HEK293 (cell line): Measurements from ENCODE around the gene TUG1.

ENCODE experiments used
- CTCF ChIA-PET: fragments of 350-600 bp; formaldehyde crosslinking; extraction: SDS; loops from one replicate; lab custom pipeline; 2021; ENCODE audit warnings: antibody characterized with exemption; lab: Yijun Ruan, JAX
- POLR2A ChIA-PET: fragments of 300-600 bp; formaldehyde crosslinking; extraction: SDS; loops from one replicate; lab custom pipeline; 2020; ENCODE audit warnings: antibody characterized with exemption, inconsistent platforms; lab: Yijun Ruan, JAX
- H3K27ac ChIP-seq: fragments of 200-500 bp; sonication (Bioruptor generic); 2 replicates; pipeline ENCODE4 v1.5.1; 2014; ENCODE audit warnings: low read depth, low read length, control low read depth, inconsistent platforms; ENCODE audit errors: extremely low read depth
- H3K36me3 ChIP-seq, 2 experiments: fragments of 200-500 bp in 1 of 2; sonication (Bioruptor generic) in 1 of 2; 1 replicate in 1 of 2; 2 replicates in 1 of 2; pipeline ENCODE4 v1.5.1; 2014 to 2017; ENCODE audit warnings: inconsistent platforms in 2 of 2, low read length in 2 of 2; ENCODE audit not compliant: control insufficient read depth in 2 of 2, insufficient read depth in 1 of 2
- H3K4me1 ChIP-seq: fragments of 200-500 bp; sonication (Bioruptor generic); 2 replicates; pipeline ENCODE4 v1.5.1; 2014; ENCODE audit warnings: mild to moderate bottlenecking, low read length, inconsistent platforms; ENCODE audit not compliant: control insufficient read depth, insufficient read depth
- H3K4me3 ChIP-seq: 2 replicates; pipeline ENCODE4 v1.5.1; 2011; ENCODE audit warnings: low read depth, mild to moderate bottlenecking, control low read depth, low read length, moderate library complexity
- H3K9me3 ChIP-seq: fragments of 200-500 bp; sonication (Bioruptor generic); 2 replicates; pipeline ENCODE4 v1.5.1; 2014; ENCODE audit warnings: low read depth, low read length, inconsistent platforms; ENCODE audit not compliant: control insufficient read depth, insufficient read depth
- CTCF ChIP-seq: fragments of 450-650 bp; formaldehyde crosslinking; IDR thresholded peaks from 2 replicates; pipeline ENCODE4 v1.5.1; 2016; ENCODE audit warnings: missing biosample characterization, missing genetic modification characterization
- FEZF1 ChIP-seq: fragments of 450-650 bp; formaldehyde crosslinking; IDR thresholded peaks from 2 replicates; pipeline ENCODE4 v1.5.1; 2016; ENCODE audit warnings: missing biosample characterization, missing genetic modification characterization
- GLIS1 ChIP-seq: fragments of 450-650 bp; formaldehyde crosslinking; IDR thresholded peaks from 2 replicates; pipeline ENCODE4 v1.5.1; 2016; ENCODE audit warnings: missing biosample characterization, missing genetic modification characterization
- SCRT1 ChIP-seq: fragments of 450-650 bp; formaldehyde crosslinking; IDR thresholded peaks from 2 replicates; pipeline ENCODE4 v1.5.1; 2016; ENCODE audit warnings: missing biosample characterization, missing genetic modification characterization, borderline replicate concordance
- SCRT2 ChIP-seq: fragments of 450-650 bp; formaldehyde crosslinking; IDR thresholded peaks from 2 replicates; pipeline ENCODE4 v1.5.1; 2016; ENCODE audit warnings: missing biosample characterization, missing genetic modification characterization
- ZFHX2 ChIP-seq: fragments of 450-650 bp; formaldehyde crosslinking; conservative IDR thresholded peaks from 2 replicates; pipeline ENCODE4 v1.5.1; 2016; ENCODE audit warnings: missing biosample characterization, missing genetic modification characterization
- ZNF366 ChIP-seq: fragments of 450-650 bp; formaldehyde crosslinking; conservative IDR thresholded peaks from 2 replicates; pipeline ENCODE4 v1.5.1; 2016; ENCODE audit warnings: missing biosample characterization, missing genetic modification characterization
- ZNF433 ChIP-seq: fragments of 450-650 bp; formaldehyde crosslinking; IDR thresholded peaks from 2 replicates; pipeline ENCODE4 v1.5.1; 2016; ENCODE audit warnings: missing biosample characterization, missing genetic modification characterization, low read depth
- ZNF449 ChIP-seq: fragments of 450-650 bp; formaldehyde crosslinking; IDR thresholded peaks from 2 replicates; pipeline ENCODE4 v1.5.1; 2017; ENCODE audit warnings: missing biosample characterization, mild to moderate bottlenecking, missing genetic modification characterization, moderate library complexity
- ZNF473 ChIP-seq: fragments of 450-650 bp; formaldehyde crosslinking; IDR thresholded peaks from 2 replicates; pipeline ENCODE4 v1.5.1; 2017; ENCODE audit warnings: missing biosample characterization, missing genetic modification characterization
- ZNF48 ChIP-seq: fragments of 450-650 bp; formaldehyde crosslinking; IDR thresholded peaks from 2 replicates; pipeline ENCODE4 v1.5.1; 2016; ENCODE audit warnings: missing biosample characterization, missing genetic modification characterization
- ZNF513 ChIP-seq: fragments of 450-650 bp; IDR thresholded peaks from 2 replicates; pipeline ENCODE4 v1.5.1; 2018; ENCODE audit warnings: missing biosample characterization, missing genetic modification characterization
- ZNF600 ChIP-seq: fragments of 450-650 bp; formaldehyde crosslinking; IDR thresholded peaks from 2 replicates; pipeline ENCODE4 v1.5.1; 2016; ENCODE audit warnings: missing biosample characterization, missing genetic modification characterization
- ZNF645 ChIP-seq: fragments of 450-650 bp; formaldehyde crosslinking; IDR thresholded peaks from 2 replicates; pipeline ENCODE4; 2016; ENCODE audit warnings: missing biosample characterization, missing genetic modification characterization
- ZSCAN5A ChIP-seq: fragments of 450-650 bp; formaldehyde crosslinking; IDR thresholded peaks from 2 replicates; pipeline ENCODE4 v1.5.1; 2016; ENCODE audit warnings: missing biosample characterization, missing genetic modification characterization

The TUG1 gene

GRCh38 chr22:30920407-30920806 is 48.7 kb upstream of the TUG1 start (continued):
- TF ChIP-seq ZNF513 (tag by site-specific recombination), result no peak
- no peak for TF ChIP-seq ZSCAN5A
- TF ChIP-seq CTCF, result peak; percentile 63; the same call in 1 of the 2 replicates
- no peak for TF ChIP-seq ZNF366 (tag by site-specific recombination)
- TF ChIP-seq, all 188 proteins: peak for 4

- ChIA-PET POLR2A (interaction anchor here (0.6 kb wide), 1 partner anchor 45 kb away, joined by 3 read pairs; no protein-coding TSS in a partner anchor), CTCF (interaction anchor here (0.6 to 6.9 kb wide), 30 partner anchors 9 to 802 kb away, joined by 3 to 166 read pairs (median 4); no protein-coding TSS in a partner anchor)
- no peak overlapping the region for H3K4me3 ChIP-seq
Observed at GRCh38 chr22:30921108-30921507, 48.0 kb upstream of the TUG1 start.

GRCh38 chr22:30922151-30922611 is 46.9 kb upstream of the TUG1 start:
- H3K4me1 ChIP-seq, result no peaks in the 10 kb centered on the region
- no peak overlapping the region for H3K27ac ChIP-seq
- TF ChIP-seq ZNF645 (tag by site-specific recombination) (no peak), ZNF600 (0 out of 2 replicates have a peak, but pooled peaks have one; percentile 21)
- no peak overlapping the region for H3K4me3 ChIP-seq
- CTCF ChIA-PET, result interaction anchor here (0.8 to 6.9 kb wide), 7 partner anchors 8 to 288 kb away, joined by 3 to 166 read pairs (median 26); no protein-coding TSS in a partner anchor
- H3K9me3 ChIP-seq, result no peaks in the 10 kb centered on the region
- POLR2A ChIA-PET, result no interaction called here
- peaks cover 11 to 28% of the 10 kb centered on the region in 2 experiments; a peak in 2 of 3 replicates for H3K36me3 ChIP-seq

More at GRCh38 chr22:30921108-30921507, 48.0 kb upstream of the TUG1 start:
- no peaks in the 10 kb centered on the region for H3K4me1 ChIP-seq
- H3K36me3 ChIP-seq, result peaks cover 5 to 19% of the 10 kb centered on the region in 2 experiments; a peak in 2 of 3 replicates
- H3K9me3 ChIP-seq, result no peaks in the 10 kb centered on the region
- H3K27ac ChIP-seq, result no peak overlapping the region
- TF ChIP-seq ZNF473 (tag by site-specific recombination), result no peak
- no peak for TF ChIP-seq ZNF433
- no peak for TF ChIP-seq ZFHX2 (tag by site-specific recombination)
- TF ChIP-seq FEZF1 (tag by site-specific recombination), result no peak
- TF ChIP-seq GLIS1 (tag by site-specific recombination), result no peak
- peak; percentile 97 for TF ChIP-seq SCRT2 (tag by site-specific recombination)
- peak; percentile 96 for TF ChIP-seq SCRT1 (tag by site-specific recombination)
- TF ChIP-seq ZNF48 (tag by site-specific recombination), result no peak
- TF ChIP-seq ZNF449 (tag by site-specific recombination), result no peak
